Muscle of arm (tissue), 14 donors: ENCODE data around the gene FAM216B. TPM values are rescaled to one million over a fixed set of nuclear protein-coding genes. Genes with fewer than 3 reads are reported as not detected.
"Not testable (repeated sequence)": the region's sequence is repeated elsewhere in the genome, so short reads cannot be mapped to it uniquely, and the experiment has no call there.

Experiments
- DNase-seq: peaks from one replicate; pipeline ENCODE4 v3.0.0-alpha.2; 2013
- long read RNA-seq, 11 donors: transcript quantifications; one replicate each; lab custom pipeline, GENCODE V29; 2026
- polyA plus RNA-seq, 12 donors: library from polyadenylated mRNA; unstranded; fragments of 120-200 nt; gene quantifications; one replicate each; pipeline ENCODE4 v1.2.1, GENCODE V29; 2013; ENCODE audit not compliant: insufficient read length in 12 of 12

The FAM216B gene
- under 1 TPM in 6 of 12 donors, not detected in 6; 0.05 to 0.11 (median 0.08) TPM for polyA plus RNA-seq
- long read RNA-seq, donor 1, result 0 reads
- long read RNA-seq, donor 2, result 0 reads
- long read RNA-seq, donor 3, result 0 reads
- long read RNA-seq, donor 4, result 0 reads
- long read RNA-seq, donor 5, result 0 reads
- long read RNA-seq, donor 6, result 0 reads
- long read RNA-seq, donor 7, result 0 reads
- long read RNA-seq, donor 8, result 0 reads
- long read RNA-seq, donor 9, result 0 reads
- long read RNA-seq, donor 10, result 0 reads
- long read RNA-seq, donor 11, result 0 reads

- DNase-seq, result no peak
Observed at GRCh38 chr13:42781352-42781751, at the start of gene FAM216B. FAM216B (plus strand) TSS chr13:42781584; CDS start chr13:42784068, 2,484 bp downstream.

DNA sequence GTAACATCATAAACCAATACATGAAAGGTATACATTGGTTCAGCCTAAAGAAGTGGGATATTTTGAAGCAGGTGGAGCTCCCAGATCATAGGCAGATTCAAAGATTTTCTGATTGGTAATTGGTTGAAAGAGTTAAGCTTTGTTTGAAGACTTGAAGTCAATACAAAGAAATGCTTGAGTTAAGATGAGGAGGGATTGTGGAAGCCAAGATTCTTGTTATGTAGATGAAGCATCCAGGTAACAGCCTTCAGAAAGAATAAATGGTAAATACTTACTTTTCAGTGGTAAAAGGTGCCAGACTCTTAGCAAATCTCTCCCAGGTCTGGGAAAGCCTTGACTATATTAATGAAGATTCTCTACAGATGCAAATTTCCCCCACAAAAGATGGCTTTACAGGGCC, 49.3 kb upstream of the FAM216B start:
- no peak for DNase-seq

DNA sequence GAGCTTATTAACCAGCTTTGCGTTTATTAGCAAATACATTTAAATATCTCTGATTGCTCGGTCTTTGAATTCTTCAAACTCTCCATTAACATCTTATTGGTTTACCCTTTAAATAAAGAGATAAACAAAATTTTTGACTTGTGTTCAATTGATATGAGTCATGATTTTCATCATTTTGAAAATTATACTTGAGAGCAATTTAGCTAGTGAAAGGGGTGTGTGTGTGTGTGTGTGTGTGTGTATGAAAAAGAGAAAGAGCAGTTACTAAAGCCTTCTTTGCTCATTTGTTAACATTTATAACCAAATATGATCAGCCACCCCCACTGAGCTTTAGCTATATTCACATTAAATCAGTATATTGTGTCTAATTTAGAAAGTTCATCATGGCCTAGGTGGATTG, 48.3 kb upstream of the FAM216B start:
- DNase-seq, result no peak

DNA sequence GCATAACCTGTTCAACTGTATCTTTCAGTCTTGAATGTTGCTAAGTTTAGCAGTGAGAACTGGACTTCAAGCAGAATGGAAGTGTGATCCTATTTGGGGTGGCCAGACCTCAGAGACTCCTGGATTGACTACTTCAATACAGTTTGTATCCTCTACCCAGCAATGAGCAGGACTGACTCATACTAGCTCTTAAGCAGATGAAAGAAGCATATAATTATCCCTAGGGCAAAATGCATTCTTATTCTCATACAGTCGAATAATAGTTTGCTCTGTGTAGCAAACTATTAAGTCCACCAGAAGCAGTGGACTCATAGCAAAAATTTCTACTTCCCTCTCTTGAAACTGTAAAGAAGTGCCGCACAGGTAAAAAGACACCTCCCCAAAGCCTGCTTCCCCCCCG, 46.4 kb upstream of the FAM216B start:
- DNase-seq, result no peak

- no peak for DNase-seq
Observed at GRCh38 chr13:42740753-42741152, 40.6 kb upstream of the FAM216B start.

GRCh38 chr13:42741914-42742313, 39.5 kb upstream of the FAM216B start:
- DNase-seq, result no peak

- no peak for DNase-seq
Observed at GRCh38 chr13:42745655-42746054, 35.7 kb upstream of the FAM216B start.

DNA sequence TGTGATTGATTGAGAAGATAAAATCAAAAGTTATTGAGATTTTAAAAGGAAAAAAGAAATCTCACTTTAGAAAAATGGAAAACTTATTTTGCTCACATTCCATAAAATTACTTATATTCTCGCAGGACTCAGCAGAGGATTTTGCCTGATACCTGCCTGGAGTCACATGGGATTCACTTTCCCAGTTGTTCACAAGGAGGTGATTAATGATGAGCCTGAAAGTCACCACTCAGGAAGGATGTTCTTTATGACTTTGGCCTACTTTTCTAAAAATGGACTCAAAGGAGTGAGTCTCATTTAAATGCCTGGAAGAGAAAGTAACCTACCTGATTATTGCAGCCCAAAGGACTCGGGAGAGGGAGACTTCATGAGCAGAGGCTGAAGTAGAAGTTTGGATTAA, 34.5 kb upstream of the FAM216B start:
- no peak for DNase-seq

- DNase-seq, result no peak
Observed at GRCh38 chr13:42747399-42747873, 33.9 kb upstream of the FAM216B start.

- no peak for DNase-seq
Observed at GRCh38 chr13:42750794-42751193, 30.6 kb upstream of the FAM216B start.

- no peak for DNase-seq
Observed at GRCh38 chr13:42751693-42752092, 29.7 kb upstream of the FAM216B start.

GRCh38 chr13:42752731-42753130, 28.7 kb upstream of the FAM216B start:
- DNase-seq, result no peak

- DNase-seq, result no peak
Observed at GRCh38 chr13:42753697-42754096, 27.7 kb upstream of the FAM216B start.

- DNase-seq, result no peak
Observed at GRCh38 chr13:42754801-42755510, 26.4 kb upstream of the FAM216B start.

DNA sequence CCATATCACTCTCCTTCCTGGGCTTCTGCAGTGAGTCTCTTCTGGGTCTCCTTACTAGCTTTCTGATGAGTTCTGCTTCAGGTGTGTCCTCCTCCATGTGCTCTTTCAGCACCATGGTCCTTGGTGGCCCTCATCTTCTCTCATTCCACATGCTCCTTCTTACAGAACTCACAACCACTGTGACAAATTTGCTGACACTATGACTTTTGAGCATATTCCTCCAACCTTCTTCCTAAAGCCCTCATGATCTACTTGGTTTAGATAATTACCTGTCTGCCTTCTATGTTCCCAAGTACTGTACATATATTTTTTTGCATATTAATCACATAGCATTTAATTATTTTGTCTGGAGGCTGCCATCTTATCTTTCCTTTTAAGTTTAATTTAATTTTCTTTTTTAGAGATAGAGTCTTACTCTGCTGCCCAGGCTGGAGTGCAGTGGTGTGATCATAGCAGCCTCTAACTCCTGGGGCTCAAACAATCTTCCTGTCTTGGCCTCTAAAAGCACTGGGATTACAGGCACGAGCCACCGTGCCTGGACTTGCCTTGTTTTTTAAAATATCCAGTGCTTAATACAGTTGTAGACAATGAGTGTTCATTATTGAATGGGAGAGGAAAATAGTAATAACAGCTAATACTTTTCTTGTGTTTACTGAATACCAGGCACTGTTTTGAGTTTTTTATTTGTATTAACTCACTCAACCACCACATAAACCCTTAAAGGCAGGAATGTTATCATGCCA, 23.5 kb upstream of the FAM216B start:
- no peak for DNase-seq

- DNase-seq, result no peak
Observed at GRCh38 chr13:42758515-42758914, 22.9 kb upstream of the FAM216B start.

GRCh38 chr13:42760951-42761350, 20.4 kb upstream of the FAM216B start:
- peak; percentile 46 for DNase-seq

DNA sequence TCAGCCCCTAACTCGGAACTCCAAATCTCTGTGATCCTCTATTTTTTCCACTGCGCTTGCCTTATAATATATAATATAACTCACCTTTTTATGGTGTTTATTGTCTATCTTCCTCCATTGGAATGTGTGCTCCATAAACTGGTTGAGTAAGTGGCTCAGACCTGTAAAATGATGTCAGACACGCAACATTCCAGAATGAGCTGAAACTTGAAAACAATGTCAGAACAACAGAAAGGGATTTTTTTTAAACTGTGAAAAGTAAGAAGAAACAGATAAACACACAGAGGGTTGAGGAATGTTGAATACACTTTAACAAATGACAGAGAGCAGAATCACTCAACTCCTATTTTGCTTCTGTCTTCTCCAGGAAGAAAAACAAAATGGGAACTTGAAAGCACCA, 19.1 kb upstream of the FAM216B start:
- no peak for DNase-seq

DNA sequence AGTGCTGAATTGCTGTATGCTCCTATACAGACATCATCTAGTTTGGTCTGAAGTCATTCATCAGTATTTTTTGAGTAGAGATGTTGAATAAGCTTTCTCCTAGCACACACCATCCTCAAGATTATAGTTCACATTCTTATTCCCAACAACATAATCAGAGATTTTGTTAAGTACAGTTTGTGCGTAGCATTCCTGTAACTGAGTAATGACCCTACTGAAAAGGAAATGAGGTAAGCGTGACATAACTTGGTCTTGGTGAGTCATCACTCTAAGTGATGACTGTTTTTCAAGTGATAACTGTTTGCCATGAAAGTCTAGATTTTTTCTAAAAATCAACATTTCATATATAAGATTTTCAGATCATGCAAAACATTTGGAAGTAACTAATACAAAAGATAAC, 18.5 kb upstream of the FAM216B start:
- DNase-seq, result no peak

GRCh38 chr13:42766016-42766415, 15.4 kb upstream of the FAM216B start:
- no peak for DNase-seq

- DNase-seq, result no peak
Observed at GRCh38 chr13:42769650-42770049, 11.7 kb upstream of the FAM216B start.

GRCh38 chr13:42776558-42776957, 4.8 kb upstream of the FAM216B start:
- not testable (repeated sequence) for DNase-seq

DNA sequence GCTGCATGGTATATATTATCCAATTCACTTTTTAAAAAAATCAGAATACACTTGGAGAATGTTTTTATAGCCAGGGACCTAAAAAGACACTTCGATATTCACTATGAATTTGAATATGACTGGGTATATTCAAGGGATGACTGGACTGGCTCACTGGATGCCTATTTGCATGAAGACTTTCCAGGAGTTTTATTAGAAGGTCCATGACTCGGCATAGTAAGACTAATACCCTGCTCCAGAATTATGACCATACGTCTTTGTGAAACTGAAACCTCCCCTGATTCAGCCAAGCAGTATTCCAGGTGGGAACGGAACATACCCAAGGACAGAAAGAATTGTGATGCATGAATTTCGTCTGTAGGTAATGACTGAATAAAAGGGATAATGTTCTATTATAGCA, 3.9 kb upstream of the FAM216B start:
- no peak for DNase-seq
